Endothelial cell of umbilical vein (primary cell): Measurements from ENCODE around the gene UBXN1.

Source experiments
- CTCF ChIP-seq, 2 donors: IDR thresholded peaks; 1 replicate in 1 of 2; 2 replicates in 1 of 2; pipeline ENCODE4 v1.5.1; 2011; ENCODE audit warnings: low read length in 2 of 2, mild to moderate bottlenecking in 2 of 2, moderate library complexity in 2 of 2, control low read depth in 1 of 2, inconsistent platforms in 1 of 2, low read depth in 1 of 2; ENCODE audit not compliant: insufficient read depth in 1 of 2; ENCODE audit errors: extremely low read depth in 1 of 2
- EZH2 ChIP-seq: IDR thresholded peaks from 2 replicates; pipeline ENCODE4 v1.6.1; 2012; ENCODE audit warnings: borderline replicate concordance, low read depth, mild to moderate bottlenecking, moderate library complexity, low read length, inconsistent platforms; ENCODE audit not compliant: severe bottlenecking
- POLR2A ChIP-seq: IDR thresholded peaks from 2 replicates; pipeline ENCODE4 v1.6.1; 2012; ENCODE audit warnings: low read depth, mild to moderate bottlenecking, control low read depth, low read length

- TF ChIP-seq CTCF (IDR thresholded peaks at IDR 0.05; ENCODE audit: extremely low read depth in 1 of 2, insufficient read depth in 1 of 2, low read depth in 1 of 2, low read length in 2 of 2): no peak
- TF ChIP-seq POLR2A: no peak
- TF ChIP-seq EZH2: no peak
Observed at GRCh38 chr11:62710001-62710345, 31.1 kb upstream of the UBXN1 start.
